Embryonic facial prominence (tissue), 1 donor: ENCODE results near the gene TRMT61B.
A peak's percentile ranks its signal among the peaks of the same experiment; 100 is the strongest.

ENCODE experiments used
- DNase-seq: peaks from one replicate; pipeline ENCODE4 v3.0.0-alpha.2; 2016; ENCODE audit errors: extremely low spot score

TRMT61B gene

DNA sequence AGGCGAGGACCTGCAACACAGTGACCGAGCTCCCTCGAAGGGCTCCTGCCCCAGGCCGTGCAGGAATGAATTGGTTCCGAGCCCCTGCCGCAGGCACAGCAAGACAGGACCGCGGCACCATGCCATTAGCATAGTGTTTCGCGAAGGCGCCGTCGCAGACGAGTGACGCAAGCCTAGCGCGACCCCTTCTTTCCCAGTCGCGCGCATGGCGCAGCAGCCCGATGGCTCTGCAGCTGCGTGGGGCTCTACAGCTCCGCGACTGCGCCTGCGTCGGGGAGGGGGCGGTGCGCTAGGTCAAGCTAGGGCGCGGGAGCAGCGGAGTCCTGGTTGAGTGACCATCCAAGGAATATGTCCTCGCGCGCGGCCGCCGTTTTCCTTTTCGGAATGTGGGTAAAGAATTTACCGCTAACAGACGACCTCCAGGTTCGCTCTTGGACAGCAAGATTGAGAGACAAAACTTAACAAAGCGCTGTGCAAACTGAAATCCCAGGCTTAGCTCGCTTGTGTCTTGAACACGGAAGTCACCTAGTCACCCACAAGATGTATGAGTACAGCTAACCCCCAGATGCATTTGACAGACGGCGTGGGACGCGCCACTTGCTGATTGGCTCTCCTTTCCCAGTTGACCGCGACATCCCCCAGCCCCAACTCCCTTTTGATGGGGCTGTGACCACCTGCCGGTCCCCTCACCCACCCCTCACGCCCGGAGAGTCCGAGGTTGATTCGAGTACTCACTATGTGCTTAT, at the start of gene TRMT61B:
Gene TRMT61B, minus strand, starts transcription at position 164 of the 746 bp plus-strand sequence. Its CDS starts 32 bp downstream, at position 132.
- peak; percentile 87 for DNase-seq

DNA sequence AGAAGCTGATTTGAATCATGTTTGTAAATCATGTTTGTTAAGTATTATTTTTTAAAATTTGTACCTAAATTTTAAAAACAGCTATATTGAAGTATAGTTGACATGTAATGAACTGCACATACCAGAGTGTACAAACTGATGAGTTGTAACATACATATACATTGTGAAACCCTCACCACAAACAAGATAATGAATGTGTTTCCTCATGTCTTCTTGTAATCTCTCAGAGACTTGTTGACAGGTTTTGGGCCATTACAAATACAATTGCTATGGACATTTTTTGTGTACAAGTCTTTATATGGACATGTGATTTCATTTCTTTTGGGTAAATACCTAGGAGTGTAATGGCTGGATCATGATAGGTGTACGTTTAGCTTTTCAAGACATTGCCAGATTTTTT, 45.8 kb upstream of the TRMT61B start:
- no peak for DNase-seq

DNA sequence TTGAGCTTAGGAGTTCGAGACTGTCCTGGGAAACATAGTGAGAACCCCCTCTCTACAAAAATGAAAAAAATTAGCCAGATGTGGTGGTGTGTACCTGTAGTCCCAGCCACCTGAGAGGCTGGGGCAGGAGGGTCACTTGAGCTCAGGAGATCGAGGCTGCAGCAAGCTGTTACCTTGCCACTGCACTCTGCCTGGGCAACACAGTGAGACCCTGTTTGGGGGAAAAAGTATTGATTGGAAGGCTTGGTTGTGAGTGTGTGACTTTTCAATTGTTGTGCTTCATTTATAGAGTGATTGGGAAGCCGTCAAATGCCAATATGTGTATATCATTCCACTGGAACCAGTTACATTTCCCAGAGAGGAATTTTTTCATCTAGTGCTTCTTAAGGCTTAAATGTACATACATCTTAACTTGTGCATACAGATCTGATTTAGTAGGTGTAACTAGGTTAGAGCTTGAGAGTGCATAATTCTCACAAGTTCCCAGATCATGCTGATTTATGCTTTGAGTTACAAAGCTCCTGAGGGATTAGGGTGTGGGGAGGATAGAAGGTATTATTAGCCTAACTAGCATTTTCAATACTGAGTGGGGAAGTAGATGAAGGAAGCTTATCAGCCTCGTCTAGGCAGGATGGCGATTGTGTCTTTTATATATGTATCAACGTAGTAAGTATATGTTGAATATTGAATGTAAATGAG, 39.7 kb upstream of the TRMT61B start:
- no peak for DNase-seq

DNA sequence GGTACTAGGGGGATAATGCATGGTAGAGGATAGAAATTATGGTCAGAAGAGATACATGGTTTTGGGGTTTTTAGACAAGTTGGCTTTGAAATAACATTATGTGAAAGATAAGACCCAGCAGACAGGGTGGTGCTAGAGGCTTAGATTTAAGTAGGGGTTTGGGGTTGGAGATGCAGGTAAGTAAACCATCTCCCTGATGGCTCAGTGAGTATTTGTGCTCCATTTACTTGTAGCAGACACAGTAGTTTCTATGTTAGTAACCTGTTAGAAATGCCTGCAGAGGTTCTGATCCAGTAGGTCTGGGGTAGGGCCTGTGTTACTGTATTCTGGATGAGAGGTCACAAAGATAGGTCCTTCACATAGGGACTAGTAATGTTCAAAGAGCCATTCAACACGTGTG, 38.1 kb upstream of the TRMT61B start:
- no peak for DNase-seq

DNA sequence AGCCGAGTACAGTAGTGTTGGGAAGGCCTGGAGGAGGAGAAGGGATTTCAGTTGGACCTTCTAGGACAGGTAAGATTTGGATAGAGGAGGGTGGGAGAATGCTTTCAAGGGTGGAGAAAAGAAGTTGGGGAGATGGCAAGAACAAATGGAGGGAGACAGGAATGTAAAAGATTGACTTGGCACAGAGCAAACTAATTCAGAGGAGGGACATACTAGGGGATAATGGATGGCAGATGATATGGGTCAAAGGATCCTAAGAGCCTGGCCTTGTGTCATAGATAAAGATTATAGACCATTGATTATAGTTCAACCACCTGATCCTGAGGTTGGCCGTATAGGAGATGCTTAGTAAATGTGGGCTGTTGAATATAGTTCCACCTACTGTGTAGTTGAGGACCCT, 36.7 kb upstream of the TRMT61B start:
- DNase-seq, result no peak

DNA sequence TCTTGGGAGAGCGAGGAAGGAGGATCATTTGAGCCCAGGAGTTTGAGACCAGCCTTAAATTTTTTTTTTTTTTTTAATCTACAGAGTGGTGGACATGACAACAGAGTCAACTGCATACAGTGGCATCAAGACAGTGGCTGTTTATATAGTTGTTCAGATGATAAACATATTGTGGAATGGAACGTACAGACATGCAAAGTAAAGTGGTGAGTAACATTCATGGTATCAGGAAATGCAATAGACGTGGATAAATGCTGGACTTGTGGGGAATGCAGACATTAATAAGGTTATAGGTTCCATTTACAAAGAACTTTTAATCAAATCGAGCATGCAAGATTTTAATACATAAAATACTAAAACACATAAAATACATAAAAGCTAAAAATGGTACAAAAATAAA, 36.3 kb upstream of the TRMT61B start:
- no peak for DNase-seq

DNA sequence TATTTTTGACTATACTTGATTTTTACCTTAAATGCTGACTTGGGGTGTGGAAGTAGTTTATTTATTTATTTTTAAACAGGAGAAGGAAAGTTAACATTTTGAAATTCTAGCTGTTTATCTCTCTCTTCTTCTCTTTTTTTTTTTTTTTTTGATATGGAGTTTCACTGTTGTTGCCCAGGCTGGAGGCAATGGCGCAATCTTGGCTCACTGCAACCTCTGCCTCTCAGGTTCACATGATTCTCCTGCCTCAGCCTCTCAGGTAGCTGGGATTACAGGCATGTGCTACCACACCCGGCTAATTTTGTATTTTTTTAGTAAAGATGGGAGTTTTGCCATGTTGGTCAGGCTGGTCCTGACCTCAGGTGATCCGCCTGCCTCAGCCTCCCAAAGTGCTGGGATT, 35.4 kb upstream of the TRMT61B start:
- DNase-seq, result no peak

DNA sequence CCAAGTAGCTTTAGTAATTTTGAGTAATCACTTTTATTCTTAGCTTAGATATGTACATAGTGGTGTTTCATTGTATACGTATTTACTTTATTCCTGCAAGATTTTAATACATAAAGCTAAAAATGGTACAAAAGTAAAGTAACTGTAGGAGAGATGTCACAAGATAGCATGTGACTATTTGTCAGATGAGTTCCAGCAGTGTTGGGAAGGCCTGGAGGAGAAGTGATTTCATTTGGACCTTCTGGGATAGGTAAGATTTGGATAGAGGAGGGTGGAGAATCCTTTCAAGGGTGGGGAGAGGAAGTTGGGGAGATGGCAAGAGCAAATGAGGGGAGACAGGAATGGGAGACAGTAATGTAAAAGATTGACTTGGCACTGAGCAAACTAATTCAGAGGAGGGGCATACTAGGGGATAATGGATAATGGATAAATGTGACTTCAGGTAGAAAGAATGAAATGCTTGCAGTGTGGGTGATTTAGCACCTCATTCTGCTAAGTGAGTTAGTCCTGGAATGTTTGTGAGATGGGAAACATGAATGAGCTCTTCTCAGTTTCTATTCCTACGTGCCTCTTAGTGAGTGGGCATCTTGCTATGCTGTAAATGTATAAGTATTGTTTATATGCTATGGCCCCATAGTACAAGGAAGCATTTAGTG, 34.8 kb upstream of the TRMT61B start:
- DNase-seq, result no peak

DNA sequence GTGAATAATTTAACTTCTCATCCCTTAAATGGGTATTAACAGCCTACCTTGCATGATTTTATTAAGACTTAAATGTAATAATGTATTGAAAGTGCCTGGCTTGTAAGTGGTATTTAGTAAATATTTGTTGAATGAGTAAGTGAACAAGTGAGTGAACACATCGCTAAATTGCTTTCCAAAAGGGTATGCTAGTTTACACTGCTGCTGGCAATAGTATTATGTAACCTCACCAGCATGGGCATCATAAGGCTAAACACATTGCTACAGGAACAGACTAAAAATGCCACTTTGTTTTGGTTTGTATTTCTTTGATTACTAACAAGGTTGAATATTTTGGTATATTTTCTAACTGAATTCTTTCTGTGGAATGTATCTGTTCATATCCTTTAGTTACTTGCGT, 34.2 kb upstream of the TRMT61B start:
- no peak for DNase-seq

DNA sequence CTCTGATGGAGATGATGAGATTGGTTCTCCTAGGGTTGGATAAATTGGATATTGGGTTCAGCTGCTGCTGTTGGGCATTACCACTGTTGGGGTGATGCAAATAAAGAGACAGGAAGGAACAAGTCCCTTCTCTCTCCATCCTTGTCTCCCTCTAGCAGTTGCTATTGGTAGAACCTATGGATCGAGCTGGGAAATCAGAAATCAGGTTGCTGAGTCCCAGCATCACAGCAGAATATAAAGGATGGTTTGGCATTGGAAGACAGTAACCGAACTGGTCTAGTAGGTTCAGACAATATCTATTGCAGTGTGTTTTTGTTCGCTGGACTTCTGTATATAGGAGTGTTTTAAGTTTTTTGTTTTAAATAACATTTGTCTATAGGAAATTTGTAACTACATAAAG, 32.5 kb upstream of the TRMT61B start:
- DNase-seq, result no peak

DNA sequence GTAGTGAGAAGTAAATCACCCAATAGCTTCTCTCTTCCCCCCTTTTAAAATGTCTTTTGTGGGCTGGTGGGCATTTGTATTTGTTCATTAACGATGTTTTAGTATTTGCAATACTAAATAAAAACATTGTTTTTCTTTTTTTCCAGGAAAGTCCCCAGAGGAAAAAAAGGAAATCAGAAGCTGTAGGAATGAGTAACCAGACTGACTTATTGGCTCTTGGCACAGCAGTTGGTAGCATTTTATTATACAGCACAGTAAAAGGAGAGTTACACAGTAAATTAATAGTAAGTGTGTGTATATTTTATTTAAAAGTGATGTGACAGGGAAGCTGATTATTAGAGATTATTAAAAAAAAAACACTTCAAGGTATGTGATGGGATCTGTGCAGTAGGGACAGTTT, 31.7 kb upstream of the TRMT61B start:
- no peak for DNase-seq

DNA sequence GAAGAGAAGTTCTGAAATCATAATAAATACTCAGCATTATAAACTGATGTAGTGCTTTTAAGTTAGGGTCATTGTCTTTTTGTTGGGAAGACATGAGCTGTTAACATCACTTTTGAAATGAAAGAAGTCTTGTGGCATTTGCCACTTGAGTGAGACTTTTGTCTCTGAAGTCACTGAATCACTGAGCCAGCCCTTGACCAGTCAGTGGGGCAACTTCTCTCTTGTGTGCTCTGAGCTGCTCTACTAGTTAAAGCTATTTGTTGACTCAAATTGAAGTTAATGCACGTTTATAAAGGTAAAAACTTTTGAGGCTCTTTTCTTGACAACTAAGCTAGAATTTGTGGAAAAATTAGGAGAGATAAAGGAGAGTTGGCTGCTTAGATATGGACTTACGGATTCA, 31.1 kb upstream of the TRMT61B start:
- no peak for DNase-seq

DNA sequence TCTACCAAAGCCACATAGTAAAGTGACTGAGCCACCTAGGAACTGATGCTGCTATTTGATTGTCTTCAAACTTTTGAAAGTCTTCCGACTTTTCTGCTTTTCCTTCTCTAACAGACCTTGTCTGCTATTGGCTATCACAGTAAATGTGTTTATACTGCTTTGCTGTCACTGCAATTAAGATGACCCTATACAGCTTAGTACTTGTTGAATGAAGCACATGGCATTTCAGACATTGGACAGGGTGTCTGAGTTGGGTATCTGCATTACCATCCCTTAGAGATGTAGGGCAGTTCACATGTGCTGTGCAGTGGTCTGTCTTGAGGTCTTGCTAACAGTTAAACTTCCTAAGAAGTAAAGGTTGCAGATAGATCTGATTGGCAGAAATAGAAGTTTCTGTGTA, 27.9 kb upstream of the TRMT61B start:
- no peak for DNase-seq

DNA sequence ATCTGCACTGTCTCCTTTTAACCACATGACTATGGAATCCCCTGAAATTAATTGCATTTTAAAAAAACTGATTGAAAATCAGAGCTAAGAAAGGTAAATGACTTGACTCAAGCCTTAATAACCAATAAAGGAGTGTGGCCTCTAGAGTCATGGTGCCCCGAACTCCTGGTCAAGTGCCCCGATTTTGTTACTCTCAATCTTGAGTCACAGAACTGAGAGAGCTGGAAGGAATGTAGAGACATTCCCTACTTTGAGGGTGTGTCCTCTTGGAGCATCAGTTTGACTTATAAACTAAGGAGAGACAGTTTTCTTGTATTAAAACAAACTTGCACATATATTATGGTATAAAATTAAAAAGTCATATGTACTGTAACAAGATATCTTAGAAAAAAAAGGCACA, 26.8 kb upstream of the TRMT61B start:
- no peak for DNase-seq

DNA sequence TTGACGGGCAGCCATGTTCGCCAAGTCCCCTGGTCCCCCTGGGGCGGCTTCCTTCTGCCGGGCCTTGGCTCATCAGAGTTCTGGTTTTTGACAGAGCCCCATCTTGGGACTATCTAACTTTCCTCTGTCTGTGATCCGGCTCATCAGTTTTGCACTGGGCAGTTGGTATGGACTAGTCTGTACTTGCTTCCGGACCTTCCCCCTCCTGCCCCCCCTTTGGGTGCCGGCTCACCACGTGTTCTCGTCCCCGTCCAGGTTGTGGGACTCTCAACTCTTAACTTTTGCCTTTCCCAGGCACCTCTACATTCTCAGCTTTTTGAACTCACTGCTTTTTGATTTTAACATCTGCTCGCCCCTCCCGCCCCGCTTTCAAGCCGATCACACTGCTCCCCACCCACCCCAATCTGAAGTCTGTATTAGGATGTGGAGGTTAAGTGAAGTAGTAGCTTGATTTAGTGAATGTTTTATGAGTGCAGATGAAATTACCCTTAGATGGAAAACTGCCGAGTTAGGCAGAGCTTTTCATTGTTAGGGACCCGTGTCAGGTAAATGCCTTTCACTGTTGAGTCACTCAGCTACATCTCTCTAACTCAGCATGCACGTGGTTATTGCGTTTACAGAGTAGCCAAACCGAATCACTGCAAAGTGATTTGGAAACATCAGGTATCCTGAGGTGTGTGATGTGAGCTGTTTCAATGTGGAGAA, 25.2 kb upstream of the TRMT61B start:
- no peak for DNase-seq

DNA sequence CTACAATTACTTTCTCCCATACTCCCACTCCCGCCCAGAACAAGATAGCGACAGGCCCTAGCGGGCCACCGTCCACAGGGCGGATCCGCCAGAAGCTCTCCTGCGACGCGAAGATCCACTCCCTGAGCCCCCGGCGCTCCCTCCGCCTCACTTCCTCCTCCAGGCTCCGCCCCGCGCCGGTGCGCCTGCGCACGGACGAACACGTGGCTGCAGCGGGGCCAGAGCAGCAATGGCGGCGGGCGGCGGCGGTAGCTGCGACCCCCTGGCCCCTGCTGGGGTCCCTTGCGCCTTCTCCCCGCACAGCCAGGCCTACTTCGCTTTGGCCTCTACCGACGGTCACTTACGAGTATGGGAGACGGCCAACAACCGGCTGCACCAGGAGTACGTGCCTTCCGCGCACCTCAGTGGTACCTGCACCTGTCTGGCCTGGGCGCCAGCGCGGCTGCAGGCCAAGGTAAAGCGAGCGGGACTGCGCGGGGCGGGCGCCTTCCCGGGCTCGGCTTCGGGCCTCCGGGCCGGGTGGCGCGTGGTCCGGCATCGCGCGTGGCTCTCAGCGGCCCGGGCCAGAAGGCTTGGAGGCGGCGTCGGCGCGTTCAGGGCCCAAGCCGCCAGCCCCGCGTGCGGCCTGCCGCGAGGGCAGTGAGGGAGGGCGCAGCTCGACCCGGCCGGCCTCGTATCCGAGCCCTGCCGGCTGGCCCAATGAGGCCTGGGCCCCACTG, 24.5 kb upstream of the TRMT61B start, which contains the start of gene WDR43:
Gene WDR43, plus strand, starts transcription at position 198 of the 719 bp plus-strand sequence. Its CDS starts 32 bp downstream, at position 230.
- peak; percentile 96 for DNase-seq

DNA sequence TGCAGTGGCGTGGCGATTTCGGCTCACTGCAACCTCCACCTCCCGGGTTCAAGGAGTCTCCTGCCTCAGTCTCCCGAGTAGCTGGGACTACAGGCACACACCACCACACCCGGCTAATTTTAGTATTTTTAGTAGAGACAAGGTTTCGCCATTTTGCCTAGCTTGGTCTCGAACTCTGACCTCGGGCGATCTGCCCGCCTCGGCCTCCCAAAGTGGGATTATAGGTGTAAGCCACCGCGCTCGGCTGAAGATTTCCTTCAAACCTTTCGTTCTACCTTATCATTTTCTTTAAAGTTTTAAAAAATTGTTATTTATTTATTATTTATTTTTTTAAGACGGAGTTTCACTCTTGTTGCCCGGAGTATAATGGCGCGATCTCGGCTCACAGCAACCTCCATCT, 23.4 kb upstream of the TRMT61B start:
- DNase-seq, result no peak

DNA sequence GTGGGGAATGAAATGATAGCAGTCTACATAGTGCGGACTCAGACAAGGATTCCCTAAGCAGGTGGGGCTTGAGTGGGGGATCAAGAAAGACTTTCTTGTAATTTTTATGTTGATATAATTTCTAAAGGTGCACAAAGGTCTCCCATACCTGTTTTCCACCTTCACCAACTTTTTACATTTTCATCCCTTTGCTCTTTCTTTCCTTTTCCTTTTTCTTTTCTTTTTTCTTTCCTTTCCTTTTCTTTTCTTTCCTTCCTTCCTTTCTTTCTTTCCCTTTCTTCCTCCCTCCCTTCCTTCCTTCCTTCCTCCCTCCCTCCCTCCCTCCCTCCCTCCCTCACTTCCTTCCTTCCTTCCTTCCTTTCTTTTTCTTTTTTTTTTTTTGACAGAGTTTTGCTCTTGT, 10.1 kb upstream of the TRMT61B start:
- DNase-seq, result no peak

DNA sequence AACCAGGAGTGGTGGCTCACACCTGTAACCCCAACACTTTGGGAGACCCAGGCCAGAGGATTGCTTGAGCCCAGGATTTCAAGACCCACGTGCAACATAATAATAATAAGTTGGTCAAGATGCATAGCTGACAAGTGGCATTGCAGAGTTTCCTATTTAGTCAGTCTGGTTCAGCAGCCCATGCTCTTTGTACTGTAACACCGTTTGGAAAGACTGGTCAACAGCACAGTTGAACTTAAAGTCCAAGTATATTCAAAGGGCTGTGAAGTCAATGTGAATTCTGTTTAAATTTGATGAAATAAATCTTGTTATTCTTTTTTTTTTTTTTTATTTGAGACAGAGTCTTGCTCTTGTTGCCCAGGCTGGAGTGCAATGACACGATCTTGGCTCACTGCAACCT, 1.5 kb upstream of the TRMT61B start:
- DNase-seq, result no peak

DNA sequence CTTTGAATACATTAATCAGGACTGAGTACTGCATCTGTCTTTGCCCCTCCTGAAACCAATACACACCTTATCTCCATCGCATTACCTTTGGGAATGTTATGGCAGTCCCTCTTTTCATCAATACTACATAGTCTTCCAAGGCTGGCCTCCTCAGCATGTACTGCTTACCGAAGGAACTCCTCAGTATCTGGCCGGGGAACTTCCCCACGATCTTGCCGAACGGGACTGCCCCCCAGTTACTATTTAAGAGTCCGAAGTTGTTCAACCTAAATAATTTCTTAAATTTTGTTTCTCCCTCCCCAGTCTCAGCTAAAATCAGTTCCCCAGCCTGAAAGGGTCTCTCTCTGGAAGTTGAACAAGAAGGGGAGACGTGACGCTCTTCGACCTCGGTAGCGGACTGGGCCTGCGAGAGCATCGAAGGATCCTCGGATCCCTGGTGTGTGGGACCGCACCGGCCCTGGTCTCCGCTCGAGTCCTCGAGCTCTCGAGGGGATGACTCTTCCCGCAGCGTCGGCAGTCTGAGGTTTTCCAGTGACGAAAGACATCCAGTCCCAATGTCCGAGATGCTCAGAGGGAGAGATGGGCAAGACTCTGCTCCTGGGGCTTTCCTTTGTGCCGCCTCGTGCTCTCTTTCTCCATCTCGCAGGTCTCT, 489 bp downstream of the TRMT61B start:
- DNase-seq, result no peak

DNA sequence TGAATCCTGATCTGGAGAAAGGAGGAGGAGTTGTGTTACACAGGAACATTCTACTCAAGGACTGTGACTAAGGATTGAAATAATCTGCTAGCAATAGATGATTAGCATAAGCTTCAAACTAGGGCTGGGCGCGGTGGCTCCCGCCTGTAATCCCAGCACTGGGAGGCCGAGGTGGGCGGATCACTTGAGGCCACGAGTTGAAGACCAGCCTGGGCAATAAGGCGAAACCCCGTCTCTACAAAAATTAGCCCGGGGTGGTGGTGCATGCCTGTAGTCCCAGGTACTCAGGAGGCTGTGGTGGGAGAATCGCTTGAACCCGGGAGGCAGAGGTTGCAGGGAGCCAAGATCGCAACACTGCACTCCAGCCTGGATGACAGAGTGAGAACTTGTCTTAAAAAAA, 1.5 kb downstream of the TRMT61B start:
- DNase-seq, result no peak
